ENCODE results near the gene TRAF3IP3.

- TF ChIP-seq POLR2A (IDR thresholded peaks at IDR 0.05) (no peak), CTCF (IDR thresholded peaks at IDR 0.05) (no peak), EP300 (IDR thresholded peaks at IDR 0.05) (no peak), POLR2AphosphoS5 (IDR thresholded peaks at IDR 0.05) (no peak)
Measured at GRCh38 chr1:209727286-209727685, 28.6 kb upstream of the TRAF3IP3 start.
